Measurements from ENCODE around the gene ADAMTS19.

The ADAMTS19 gene

GRCh38 chr5:129724647-129725046, 264.5 kb downstream of the ADAMTS19 start:
- TF ChIP-seq RAD21 (IDR thresholded peaks at IDR 0.05; ENCODE audit: low read depth) (no peak), NFIC (IDR thresholded peaks at IDR 0.05) (no peak), YY1 (IDR thresholded peaks at IDR 0.05; ENCODE audit: low read depth) (no peak), TEAD4 (IDR thresholded peaks at IDR 0.05) (no peak), TAF1 (IDR thresholded peaks at IDR 0.05; ENCODE audit: low read depth) (no peak), EP300 (IDR thresholded peaks at IDR 0.05; ENCODE audit: borderline replicate concordance) (no peak), CEBPB (IDR thresholded peaks at IDR 0.05) (no peak), CREB1 (IDR thresholded peaks at IDR 0.05; ENCODE audit: low read depth) (no peak), ZBTB7A (IDR thresholded peaks at IDR 0.05; ENCODE audit: low read depth) (no peak), FOXM1 (IDR thresholded peaks at IDR 0.05; ENCODE audit: borderline replicate concordance, low read depth) (no peak), REST (IDR thresholded peaks at IDR 0.05; ENCODE audit: low read depth) (no peak), TCF12 (IDR thresholded peaks at IDR 0.05; ENCODE audit: low read depth) (no peak), EGR1 (IDR thresholded peaks at IDR 0.05) (no peak)
- TF ChIP-seq, protein P1, sequence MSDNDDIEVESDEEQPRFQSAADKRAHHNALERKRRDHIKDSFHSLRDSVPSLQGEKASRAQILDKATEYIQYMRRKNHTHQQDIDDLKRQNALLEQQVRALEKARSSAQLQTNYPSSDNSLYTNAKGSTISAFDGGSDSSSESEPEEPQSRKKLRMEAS (IDR thresholded peaks at IDR 0.05): no peak
- TF ChIP-seq, protein P2, sequence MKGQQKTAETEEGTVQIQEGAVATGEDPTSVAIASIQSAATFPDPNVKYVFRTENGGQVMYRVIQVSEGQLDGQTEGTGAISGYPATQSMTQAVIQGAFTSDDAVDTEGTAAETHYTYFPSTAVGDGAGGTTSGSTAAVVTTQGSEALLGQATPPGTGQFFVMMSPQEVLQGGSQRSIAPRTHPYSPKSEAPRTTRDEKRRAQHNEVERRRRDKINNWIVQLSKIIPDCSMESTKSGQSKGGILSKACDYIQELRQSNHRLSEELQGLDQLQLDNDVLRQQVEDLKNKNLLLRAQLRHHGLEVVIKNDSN (IDR thresholded peaks at IDR 0.05): no peak

DNA sequence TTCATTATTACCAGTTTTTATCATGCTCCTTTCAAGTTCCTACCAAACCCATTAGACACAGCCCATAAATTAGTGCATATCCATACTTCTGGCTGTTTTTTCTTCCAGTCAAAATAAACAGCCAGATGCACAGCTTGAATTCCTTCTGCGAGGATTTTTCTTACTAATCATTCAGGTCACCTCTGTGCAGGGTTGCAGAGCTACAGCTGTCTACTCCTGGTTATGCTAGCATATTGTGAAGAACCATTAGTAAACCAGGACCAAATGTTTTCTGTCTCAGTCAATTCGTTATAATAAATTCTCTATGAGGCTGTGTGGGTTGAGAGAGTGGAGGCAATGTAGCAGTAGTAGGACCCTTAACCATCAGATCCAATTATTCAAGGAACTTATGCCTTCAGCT, 279.7 kb downstream of the ADAMTS19 start:
- TF ChIP-seq NFIC (IDR thresholded peaks at IDR 0.05) (no peak), TCF12 (IDR thresholded peaks at IDR 0.05; ENCODE audit: low read depth) (no peak), FOXM1 (IDR thresholded peaks at IDR 0.05; ENCODE audit: borderline replicate concordance, low read depth) (no peak), RAD21 (IDR thresholded peaks at IDR 0.05; ENCODE audit: low read depth) (no peak), REST (IDR thresholded peaks at IDR 0.05; ENCODE audit: low read depth) (no peak), CREB1 (IDR thresholded peaks at IDR 0.05; ENCODE audit: low read depth) (no peak), TAF1 (IDR thresholded peaks at IDR 0.05; ENCODE audit: low read depth) (no peak), YY1 (IDR thresholded peaks at IDR 0.05; ENCODE audit: low read depth) (no peak), ZBTB7A (IDR thresholded peaks at IDR 0.05; ENCODE audit: low read depth) (no peak)

GRCh38 chr5:129743541-129744187, 283.6 kb downstream of the ADAMTS19 start:
- TF ChIP-seq FOXM1 (IDR thresholded peaks at IDR 0.05; ENCODE audit: borderline replicate concordance, low read depth) (no peak), REST (IDR thresholded peaks at IDR 0.05; ENCODE audit: low read depth) (no peak), EGR1 (IDR thresholded peaks at IDR 0.05) (no peak), YY1 (IDR thresholded peaks at IDR 0.05; ENCODE audit: low read depth) (no peak), CEBPB (IDR thresholded peaks at IDR 0.05) (no peak), ZBTB7A (IDR thresholded peaks at IDR 0.05; ENCODE audit: low read depth) (no peak), TCF12 (IDR thresholded peaks at IDR 0.05; ENCODE audit: low read depth) (no peak), EP300 (IDR thresholded peaks at IDR 0.05; ENCODE audit: borderline replicate concordance) (no peak)
- TF ChIP-seq, protein P2 (IDR thresholded peaks at IDR 0.05): no peak

GRCh38 chr5:129745997-129746396, 285.9 kb downstream of the ADAMTS19 start:
- TF ChIP-seq, protein P1 (IDR thresholded peaks at IDR 0.05): no peak
- no peak for TF ChIP-seq REST (IDR thresholded peaks at IDR 0.05; ENCODE audit: low read depth)
- TF ChIP-seq YY1 (IDR thresholded peaks at IDR 0.05; ENCODE audit: low read depth): no peak
- no peak for TF ChIP-seq NFIC (IDR thresholded peaks at IDR 0.05)
- TF ChIP-seq, protein P2 (IDR thresholded peaks at IDR 0.05): no peak
- no peak for TF ChIP-seq TCF12 (IDR thresholded peaks at IDR 0.05; ENCODE audit: low read depth)
- no peak for TF ChIP-seq EP300 (IDR thresholded peaks at IDR 0.05; ENCODE audit: borderline replicate concordance)
